Measurements from ENCODE around the gene C4B. TPM values are rescaled to one million over a fixed set of nuclear protein-coding genes. Genes with fewer than 3 reads are reported as not detected.

Gene C4B
- total RNA-seq, 1 experiment from 2014 or later = 6.3 TPM

DNA sequence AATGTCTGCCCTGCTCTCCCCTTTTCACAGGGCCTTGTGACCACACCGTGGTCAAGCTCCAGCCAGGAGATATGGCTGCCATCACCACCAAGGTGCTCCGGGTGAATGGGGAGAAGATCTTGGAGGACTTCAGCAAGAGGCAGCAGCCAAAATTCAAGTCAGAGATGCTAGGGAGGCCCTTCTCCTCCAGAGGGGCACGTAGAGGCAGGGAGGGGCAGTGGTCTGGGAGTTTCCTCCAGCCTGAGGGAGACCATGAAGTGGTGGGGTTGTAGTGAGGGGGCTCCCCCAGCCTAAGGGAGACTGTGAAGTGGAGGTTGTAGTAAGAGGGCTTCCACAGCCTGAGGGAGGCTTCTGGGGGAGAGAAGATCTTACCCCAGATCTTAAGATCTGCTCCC lies 46.7 kb upstream of the C4B start:
- H3K4me3 ChIP-seq (replicated peaks in 1 of 2; ENCODE audit: low read depth in 1 of 2, low read length in 2 of 2) = no peak overlapping the region
- no peak overlapping the region for H2AFZ ChIP-seq (ENCODE audit: low read depth, low read length, poor library complexity, severe bottlenecking)
- RAD21 ChIA-PET (ENCODE audit: low non-redundant PET in 1 of 2, low total read pairs in 2 of 2, uncharacterized antibody in 2 of 2, unreplicated experiment in 2 of 2) = no interaction called here
- H3K27ac ChIP-seq (ENCODE audit: low read depth, low read length) = no peak overlapping the region
- no TSS peak for BruUV-seq (replicated peaks)
- DNase-seq (ENCODE audit: low read depth, low spot score) = no peak
- no peaks in the 10 kb centered on the region for H3K9me2 ChIP-seq (ENCODE audit: insufficient read depth)
- POLR2A ChIA-PET = interaction anchor here (1.4 kb wide), 1 partner anchor 9 kb away, joined by 3 read pairs; the partner anchor contains the start of gene SKIC2
- H3K9ac ChIP-seq (ENCODE audit: low read length) = no peak overlapping the region
- ATAC-seq = no peak
- H3K4me2 ChIP-seq (ENCODE audit: low read length) = no peak overlapping the region
- H3K27me3 ChIP-seq (ENCODE audit: insufficient read depth, low read length) = no peaks in the 10 kb centered on the region
- TF ChIP-seq SP1 (IDR thresholded peaks at IDR 0.05; ENCODE audit: low read depth) (no peak), ZBTB33 (IDR thresholded peaks at IDR 0.05; ENCODE audit: extremely low read depth, insufficient replicate concordance, low read length) (no peak), REST (IDR thresholded peaks at IDR 0.05; ENCODE audit: low read depth) (no peak), ZNF274 (IDR thresholded peaks at IDR 0.05; ENCODE audit: low read depth, low read length) (no peak), SRF (IDR thresholded peaks at IDR 0.05; ENCODE audit: low read depth) (no peak), MAX (IDR thresholded peaks at IDR 0.05) (no peak), FOSL1 (IDR thresholded peaks at IDR 0.05; ENCODE audit: low read depth) (no peak)
- intact Hi-C loops (cut with micrococcal nuclease) = no loop called here
- peaks cover 3 to 17% of the 10 kb centered on the region in 2 experiments; a peak in 3 of 4 replicates for H3K4me1 ChIP-seq (ENCODE audit: control insufficient read depth in 1 of 2, insufficient read depth in 2 of 2, low read length in 2 of 2)
- CTCF ChIA-PET = no interaction called here
- H4K20me1 ChIP-seq (ENCODE audit: insufficient read depth) = no peaks in the 10 kb centered on the region
- H3K79me2 ChIP-seq (ENCODE audit: insufficient read depth, low read length) = peaks cover 20% of the 10 kb centered on the region
- H3K9me3 ChIP-seq (ENCODE audit: control insufficient read depth in 1 of 2, insufficient read depth in 1 of 2, low read depth in 1 of 2, low read length in 2 of 2) = no peaks in the 10 kb centered on the region
- H3K36me3 ChIP-seq (ENCODE audit: control insufficient read depth in 1 of 2, insufficient read depth in 2 of 2, low read length in 2 of 2) = peaks cover 31 to 39% of the 10 kb centered on the region in 2 experiments; a peak in 3 of 4 replicates

All from HCT116 (cell line).